ENCODE data around the gene FHOD3.

DNA sequence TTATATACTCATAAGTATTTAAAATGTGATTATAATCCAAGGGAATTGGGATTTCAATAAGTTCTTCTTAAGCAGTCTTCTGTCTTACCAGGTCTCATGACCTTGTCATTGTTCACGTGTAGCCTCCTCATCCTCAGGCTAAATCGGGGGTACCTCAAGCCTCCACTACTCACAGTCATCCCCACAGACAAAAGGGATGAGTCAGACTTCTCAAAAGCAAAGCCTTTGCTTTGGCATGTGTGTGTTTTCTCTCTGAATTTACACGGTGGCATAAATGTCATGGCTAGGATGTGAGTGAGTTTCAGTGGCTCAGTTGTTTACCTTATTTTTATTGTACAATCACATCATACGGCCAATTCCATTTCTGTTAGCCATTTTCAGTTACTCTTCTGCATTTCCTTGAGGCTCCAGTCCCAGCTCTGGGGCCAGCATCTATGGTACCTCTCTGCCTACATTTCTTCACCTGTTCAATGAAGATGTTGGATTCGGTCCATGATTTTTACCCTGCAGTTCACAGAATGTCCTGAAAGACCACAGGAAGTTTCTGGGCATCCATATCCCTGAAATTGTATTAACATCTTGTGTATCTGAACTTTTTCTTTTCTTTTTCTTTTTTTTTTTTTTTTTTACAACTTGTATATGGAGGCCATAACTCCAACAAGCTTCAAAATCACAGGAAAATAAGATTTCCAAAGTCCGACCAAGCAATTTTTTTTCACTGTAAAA is 195.3 kb downstream of the FHOD3 start:
- TF ChIP-seq, protein P1, sequence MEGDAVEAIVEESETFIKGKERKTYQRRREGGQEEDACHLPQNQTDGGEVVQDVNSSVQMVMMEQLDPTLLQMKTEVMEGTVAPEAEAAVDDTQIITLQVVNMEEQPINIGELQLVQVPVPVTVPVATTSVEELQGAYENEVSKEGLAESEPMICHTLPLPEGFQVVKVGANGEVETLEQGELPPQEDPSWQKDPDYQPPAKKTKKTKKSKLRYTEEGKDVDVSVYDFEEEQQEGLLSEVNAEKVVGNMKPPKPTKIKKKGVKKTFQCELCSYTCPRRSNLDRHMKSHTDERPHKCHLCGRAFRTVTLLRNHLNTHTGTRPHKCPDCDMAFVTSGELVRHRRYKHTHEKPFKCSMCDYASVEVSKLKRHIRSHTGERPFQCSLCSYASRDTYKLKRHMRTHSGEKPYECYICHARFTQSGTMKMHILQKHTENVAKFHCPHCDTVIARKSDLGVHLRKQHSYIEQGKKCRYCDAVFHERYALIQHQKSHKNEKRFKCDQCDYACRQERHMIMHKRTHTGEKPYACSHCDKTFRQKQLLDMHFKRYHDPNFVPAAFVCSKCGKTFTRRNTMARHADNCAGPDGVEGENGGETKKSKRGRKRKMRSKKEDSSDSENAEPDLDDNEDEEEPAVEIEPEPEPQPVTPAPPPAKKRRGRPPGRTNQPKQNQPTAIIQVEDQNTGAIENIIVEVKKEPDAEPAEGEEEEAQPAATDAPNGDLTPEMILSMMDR (IDR thresholded peaks at IDR 0.05): no peak
- TF ChIP-seq POLR2A (IDR thresholded peaks at IDR 0.05): no peak

All from uterus (tissue), 2 donors.